NOMO-1 treated with DMSO at 0.1 percent for 48 hours (cell line): ENCODE results near the gene DLK2.
"Not testable (repeated sequence)": the region's sequence is repeated elsewhere in the genome, so short reads cannot be mapped to it uniquely, and the experiment has no call there.

Experiments
- DNase-seq: peaks from one replicate; lab custom pipeline; 2025; ENCODE audit not compliant: unreplicated experiment; lab: John Stamatoyannopoulos, UW

The DLK2 gene

DNA sequence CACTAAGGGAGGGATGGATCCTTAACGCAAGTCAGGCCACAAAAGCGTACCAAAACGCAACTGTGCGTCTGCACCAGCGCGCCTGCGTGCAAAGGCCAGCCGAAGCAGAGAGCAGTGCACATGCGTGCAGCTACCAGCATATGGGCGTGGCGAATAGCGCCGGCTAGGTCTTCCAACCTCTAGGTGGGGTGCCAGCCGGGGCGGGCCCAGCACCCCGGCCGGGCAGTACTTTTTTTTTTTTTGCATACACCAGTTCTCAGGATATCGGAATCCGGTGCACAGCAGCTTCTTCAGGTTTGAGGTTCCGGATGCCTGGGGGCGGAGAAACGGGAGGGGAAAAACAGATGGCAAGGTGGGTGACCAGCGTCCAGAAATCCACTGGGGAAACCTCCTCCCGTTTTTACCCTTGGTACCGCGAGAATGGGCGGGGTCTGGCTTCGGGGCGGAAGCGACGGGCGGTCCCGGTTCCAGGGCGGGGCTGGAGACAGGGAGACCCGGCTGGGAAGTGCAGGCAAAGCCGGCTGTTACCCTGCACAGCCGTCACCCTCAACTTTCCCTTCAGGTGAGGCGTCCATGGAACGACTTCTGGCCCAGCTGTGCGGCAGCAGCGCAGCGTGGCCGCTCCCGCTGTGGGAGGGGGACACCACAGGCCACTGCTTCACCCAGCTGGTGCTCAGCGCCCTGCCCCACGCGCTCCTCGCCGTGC is 27.8 kb downstream of the DLK2 start, which contains the start of gene ABCC10:
Gene ABCC10, plus strand, starts transcription at position 136 of the 706 bp plus-strand sequence. Its CDS starts 438 bp downstream, at position 574.
- DNase-seq = peak; percentile 92

DNA sequence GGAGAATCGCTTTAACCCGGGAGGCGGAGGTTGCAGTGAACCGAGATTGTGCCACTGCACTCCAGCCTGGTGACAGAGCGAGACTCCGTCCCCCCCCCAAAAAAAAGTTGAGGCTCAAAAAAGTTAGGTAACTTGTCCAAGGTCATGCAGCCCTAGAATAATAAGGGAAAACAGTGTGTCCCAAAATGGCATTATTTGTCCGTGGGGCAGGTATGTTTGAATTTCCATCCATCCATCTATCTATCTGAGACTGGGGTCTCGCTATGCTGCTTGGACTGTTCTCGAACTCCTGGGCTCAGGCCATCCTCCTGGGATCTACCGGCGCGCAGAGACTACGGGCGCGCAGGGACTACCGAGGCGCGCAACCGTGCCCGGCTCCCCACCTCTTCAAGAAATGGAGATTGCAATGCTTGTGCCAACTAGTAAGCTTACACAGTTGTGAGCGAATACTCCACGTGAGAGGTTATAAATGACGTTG is 28.4 kb downstream of the DLK2 start:
- DNase-seq = no peak

DNA sequence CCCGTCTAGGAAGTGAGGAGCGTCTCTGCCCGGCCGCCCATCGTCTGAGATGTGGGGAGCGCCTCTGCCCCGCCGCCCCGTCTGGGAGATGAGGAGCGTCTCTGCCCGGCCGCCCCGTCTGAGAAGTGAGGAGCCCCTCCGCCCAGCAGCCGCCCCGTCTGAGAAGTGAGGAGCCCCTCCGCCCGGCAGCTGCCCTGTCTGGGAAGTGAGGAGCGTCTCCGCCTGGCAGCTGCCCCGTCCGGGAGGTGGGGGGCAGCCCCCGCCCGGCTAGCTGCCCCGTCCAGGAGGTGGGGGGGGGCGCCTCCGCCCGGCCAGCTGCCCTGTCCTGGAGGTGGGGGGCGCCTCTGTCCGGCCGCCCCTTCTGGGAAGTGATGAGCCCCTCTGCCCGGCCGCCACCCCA is 30.3 kb downstream of the DLK2 start:
- DNase-seq = not testable (repeated sequence)

DNA sequence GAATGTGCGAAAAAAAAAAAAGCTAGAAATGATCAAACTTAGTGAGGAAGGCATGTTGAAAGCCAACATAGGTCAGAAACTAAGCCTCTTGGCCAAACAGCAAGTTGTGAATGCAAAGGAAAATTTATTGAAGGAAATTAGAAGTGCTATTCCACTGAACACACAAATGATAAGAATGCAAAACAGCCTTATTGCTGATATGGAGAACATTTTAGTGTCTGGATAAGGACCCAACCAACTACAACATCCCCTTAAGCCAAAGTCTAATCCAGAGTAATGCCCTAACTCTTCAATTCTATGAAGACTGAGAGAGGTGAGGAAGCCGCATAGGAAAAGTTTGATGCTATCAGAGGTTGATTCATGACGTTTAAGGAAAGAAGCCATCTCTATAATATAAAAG is 33.5 kb downstream of the DLK2 start:
- no peak for DNase-seq

DNA sequence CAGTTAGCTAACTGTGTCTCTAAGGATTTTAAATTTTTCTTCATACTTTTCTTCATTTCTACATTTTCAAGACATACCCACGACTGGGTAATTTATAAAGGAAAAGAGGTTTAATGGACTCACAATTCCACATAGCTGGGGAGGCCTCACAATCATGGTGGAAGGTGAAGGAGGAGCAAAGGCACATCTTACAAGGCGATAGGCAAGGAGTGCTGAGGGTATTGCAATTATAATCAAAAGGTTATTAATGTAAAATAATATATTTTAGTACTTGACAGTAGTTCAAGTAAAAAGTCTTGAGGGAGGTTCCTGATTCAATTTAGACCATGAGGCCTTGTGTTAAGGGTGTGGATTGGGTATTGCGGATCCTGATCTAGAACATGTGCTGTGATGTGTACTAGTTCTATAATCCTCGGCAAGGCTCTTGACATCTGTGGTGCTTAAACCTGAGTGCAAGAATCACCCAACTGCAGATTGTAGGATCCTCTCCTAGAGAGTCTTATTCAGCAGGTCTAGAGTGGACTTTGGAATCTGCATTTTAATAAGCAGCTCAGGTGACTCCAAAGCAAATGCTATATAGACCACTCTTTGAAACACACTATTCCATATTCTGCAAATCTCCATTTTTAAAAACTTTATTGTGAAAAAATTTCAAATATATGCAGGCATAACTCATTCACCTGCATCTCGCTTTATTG is 35.2 kb downstream of the DLK2 start:
- DNase-seq = no peak

DNA sequence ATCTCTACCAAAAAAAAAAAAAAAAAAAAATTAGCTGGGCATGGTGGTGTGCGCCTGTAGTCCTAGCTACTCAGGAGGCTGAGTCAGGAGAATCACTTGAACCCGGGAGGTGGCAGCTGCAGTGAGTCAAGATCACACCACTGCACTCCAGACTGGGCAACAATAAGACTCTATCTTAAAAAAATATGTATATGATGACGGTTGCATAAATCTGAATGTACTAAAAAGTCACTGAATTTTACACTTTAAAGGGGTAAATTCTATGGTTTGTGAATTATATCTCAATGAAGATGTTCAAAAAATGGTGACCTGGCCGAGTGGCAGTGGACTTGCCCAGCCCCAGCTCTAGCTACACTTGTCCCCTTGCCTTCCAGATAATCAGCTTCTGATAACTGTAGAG is 38.4 kb downstream of the DLK2 start:
- no peak for DNase-seq

DNA sequence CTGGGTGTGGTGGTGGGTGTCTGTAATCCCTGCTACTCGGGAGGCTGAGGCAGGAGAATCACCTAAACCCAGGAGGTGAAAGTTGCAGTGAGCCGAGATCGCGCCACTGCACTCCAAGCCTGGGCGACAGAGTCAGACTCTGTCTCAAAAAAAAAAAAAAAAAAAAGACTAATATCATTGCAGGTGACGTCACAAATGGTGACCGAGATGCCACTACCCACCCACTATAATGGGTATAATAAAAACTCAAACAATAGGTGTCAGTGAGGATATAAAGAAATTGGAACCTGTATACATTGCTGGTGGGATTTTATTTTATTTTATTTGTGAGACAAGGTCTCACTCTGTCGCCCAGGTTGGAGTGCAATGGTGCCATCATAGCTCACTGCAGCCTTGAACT is 40.1 kb downstream of the DLK2 start:
- not testable (repeated sequence) for DNase-seq

DNA sequence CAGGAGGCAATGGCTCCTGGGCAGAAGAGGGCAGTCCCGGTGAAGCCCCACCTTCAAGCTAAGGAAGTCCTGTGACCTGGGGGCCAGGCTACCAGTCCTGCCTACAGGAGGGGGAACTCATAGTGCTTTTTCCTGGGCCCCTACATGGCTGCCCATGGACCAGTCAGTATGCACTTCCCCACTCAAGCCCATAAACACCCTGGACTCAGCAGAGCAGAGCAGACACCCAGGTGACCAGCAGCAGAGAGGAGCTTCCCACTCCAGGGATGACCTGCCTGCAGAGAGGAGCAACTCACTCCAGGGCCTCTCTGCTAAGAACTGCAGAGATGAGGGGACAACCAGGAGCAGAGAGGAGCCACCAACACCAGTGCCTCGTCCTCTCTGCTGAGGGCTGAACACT is 42.3 kb downstream of the DLK2 start:
- no peak for DNase-seq

DNA sequence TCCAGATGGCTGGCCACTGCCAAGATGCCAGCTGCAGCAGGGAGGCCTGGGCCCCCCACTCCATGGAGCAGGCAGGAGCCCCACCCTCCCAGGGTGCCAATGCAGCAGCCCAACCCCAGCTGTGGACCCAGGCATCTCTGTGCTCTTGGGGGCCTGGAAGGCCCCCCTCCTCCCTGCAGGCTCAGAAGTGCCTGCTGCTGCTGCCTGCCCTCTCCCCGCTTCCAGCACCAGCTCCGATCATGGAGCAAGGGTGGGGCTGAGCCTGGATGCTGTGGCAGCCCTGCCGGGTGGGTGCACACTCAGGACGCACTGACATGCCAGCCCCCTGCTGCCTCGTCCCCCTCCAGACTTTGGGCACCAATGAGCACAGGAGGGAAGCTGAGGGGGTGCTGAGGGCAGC is 42.8 kb downstream of the DLK2 start:
- no peak for DNase-seq

DNA sequence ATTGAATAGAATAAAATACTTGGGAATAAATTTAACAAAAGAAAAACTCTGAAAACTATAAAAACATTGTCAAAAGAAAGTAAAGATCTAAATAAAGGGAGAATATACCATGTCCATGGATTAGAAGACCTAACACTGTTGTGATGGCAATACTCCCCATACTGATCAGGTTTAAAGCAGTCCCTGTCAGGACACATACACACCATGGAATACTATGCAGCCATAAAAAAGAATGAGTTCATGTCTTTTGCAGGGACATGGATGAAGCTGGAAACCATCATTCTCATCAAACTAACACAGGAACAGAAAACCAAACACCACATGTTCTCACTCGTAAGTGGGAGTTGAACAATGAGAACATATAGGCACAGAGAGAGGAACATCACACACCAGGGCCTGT is 44.6 kb downstream of the DLK2 start:
- DNase-seq = not testable (repeated sequence)

DNA sequence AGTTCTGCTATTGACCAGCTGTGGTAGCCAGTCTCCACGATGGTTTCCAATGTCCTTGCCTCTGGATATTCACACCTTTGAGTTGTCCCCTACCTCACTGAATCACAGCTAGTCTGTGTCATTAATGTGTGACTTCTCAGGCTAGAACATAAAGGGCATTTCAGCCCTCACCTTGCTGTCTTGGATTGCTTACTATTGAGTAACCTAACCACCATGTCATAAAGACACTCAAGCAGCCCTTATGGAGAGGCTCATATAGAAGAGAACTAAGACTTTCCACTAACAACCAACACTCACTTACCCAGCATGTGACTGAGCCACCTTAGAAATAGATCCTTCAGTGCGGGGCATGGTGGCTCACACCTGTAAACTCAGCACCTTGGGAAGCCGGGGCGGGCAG is 47.1 kb downstream of the DLK2 start:
- no peak for DNase-seq

DNA sequence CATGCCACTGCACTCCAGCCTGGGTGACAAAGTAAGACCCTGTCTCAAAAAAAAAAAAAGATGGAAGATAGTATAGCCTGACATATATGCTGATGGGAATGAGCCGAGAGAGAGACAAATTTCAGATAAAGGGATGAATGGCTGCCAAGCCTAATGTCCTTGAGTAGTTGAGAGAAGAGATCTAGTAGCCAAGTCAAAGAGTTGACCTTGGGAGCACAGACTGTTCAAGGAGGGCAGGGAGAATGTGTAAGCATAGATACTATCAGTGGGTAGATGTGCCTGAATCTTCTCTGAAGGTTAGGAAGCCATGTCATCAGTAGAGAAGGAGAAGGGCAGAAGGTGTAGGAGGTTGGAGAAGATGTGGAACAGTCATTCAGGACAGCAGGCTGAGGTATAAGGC is 48.1 kb downstream of the DLK2 start:
- no peak for DNase-seq

DNA sequence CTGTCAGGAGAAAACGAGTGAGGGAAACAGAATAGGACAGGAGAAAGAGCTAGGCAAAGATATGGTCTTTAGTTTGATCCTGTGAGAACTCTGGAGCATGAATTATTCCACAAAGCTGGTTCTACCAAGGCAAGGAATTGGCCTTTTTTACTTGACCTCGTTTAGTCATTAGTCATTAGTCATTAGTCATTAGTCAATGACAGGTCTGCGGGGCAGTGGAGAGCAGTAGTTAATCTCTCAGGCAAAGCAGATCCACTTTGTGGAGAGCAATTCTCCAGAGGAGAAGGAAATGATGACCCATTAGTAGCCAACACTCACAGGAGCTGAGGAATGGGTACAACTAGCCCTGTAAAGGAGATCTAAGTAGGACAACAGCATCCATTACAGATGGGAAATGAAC is 50.0 kb downstream of the DLK2 start:
- no peak for DNase-seq

DNA sequence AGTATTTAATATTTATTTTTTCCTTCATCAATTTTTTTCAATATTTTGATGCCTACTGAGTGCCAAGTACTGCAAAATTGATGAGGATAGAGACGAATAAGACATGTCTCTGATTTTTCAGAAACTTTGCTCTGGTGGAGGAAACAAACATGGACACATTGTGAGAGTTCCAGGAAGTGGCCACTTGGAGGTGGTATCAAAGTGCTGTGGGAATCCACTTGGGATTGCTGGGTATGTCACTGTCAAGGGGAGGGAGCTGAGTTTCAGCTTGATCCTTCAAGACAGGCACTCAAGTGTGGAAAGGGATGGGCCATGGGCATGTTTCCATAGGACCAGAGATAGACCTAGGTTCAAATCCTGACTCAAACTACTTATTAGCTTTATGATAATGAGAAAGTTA is 52.5 kb downstream of the DLK2 start:
- no peak for DNase-seq

DNA sequence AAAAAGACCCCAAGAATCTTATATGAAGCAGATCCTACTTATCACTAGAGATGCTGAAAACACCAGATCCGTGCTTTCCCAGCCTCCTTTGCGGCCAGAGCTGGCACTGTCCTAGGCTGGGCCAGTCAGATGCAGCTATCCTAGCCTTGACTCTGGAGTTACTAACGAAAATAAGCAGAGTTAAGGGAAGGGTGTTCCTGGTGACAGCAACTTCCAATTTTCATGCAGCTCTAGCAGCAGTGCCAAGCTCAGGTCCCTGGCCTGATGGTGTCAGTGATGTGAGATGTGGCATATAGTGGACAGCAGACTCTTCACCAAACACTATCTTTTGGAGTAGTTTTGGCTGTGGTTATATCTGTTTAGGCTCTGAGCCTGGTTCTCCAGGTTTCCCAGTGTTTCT is 53.6 kb downstream of the DLK2 start:
- no peak for DNase-seq
